Stimulated activated CD4-positive, alpha-beta T cell treated with anti-CD3 and anti-CD28 coated beads, TNF-alpha, amount 100 ng/mL, for 48 hours (primary cell): ENCODE measurements around the gene PRDM16.

ENCODE experiments used
- DNase-seq, 3 donors: peaks; one replicate each; pipeline ENCODE4 v3.0.0-alpha.2; 2020; ENCODE audit warnings: low read depth in 3 of 3

PRDM16 gene

GRCh38 chr1:3322450-3323020 is 253.5 kb downstream of the PRDM16 start:
- DNase-seq, result no peak

DNA sequence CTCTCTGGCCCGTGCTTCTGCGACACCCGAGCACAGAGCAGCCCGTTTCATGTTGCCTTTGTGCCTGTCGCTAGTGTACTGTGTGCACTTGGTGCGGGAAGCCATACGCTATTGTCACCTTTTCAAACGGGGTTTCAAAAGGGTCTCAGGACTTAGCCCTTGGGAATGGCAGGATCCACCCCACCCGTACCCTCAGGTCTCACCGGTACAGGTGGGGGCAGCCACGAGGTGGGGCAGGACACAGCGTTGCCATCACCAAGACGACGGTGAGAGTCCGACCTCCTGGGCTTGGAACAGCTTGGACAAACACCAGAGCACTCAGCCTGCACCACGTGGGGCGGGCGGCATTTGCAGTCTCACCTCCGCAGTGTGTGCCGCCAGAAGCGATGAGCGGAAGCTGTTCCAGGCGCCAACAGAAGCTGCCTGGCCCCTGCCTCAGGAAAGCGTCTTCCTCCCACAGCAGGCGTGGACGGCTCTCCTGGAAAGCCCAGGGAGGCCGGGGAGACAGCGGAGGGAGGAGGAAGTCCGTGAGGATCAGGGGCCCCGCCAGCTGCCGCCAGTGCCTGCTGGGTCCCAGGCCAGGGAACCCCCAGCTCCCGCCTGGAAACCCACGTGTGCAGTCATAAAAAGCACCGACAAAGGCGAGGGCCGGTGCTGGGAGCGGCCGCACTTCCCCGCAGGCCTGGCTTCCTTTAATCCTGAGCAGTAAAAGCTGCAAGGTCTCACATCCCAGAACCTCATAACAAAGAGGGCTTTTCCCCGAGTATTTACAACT is 254.2 kb downstream of the PRDM16 start:
- DNase-seq, result no peak

DNA sequence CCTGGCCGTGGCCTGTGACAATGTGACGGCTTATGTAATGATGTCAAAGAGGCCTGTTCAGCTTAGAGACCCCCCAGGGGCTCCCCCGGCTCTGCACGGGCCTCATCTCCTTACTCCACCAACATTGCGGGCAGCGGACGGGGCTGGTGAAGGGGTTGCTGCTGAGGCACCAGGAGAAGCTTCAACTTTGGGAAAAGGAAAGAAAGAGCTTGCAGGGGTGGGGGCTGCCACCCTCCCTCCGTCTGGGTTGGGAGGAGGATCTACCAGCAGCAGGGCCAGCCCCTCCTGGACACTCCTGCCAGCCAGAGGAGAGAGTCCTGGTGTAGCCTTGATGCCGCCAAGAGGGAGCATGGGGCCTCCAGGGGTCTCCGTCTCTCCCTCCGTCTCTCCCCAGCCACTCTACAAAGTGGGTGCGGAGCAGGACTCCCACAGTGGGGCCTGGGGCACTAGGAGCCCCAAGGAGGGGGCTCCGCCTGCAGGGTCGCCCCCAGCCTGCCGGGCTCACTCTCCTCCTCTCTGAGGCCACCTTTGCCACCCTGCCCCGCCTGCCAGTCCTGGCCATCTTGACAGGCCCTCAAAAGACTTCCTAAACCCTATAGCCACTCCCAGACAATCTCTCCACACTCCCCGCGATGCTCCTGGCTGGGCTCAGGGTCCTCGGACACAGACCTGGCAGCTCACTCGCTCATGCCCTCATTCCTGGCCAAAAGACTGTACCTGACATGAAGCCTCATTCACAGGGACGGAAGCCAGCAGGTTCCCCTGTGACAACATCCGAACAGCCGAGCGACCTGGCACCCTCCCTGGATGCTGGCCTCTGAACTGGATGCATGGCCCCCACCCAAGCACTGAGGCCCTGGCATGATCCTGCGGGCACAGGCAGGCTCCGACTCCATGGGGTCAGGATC is 255.0 kb downstream of the PRDM16 start:
- no peak for DNase-seq

- DNase-seq, result no peak
Measured at GRCh38 chr1:3324704-3325535, 255.9 kb downstream of the PRDM16 start.

DNA sequence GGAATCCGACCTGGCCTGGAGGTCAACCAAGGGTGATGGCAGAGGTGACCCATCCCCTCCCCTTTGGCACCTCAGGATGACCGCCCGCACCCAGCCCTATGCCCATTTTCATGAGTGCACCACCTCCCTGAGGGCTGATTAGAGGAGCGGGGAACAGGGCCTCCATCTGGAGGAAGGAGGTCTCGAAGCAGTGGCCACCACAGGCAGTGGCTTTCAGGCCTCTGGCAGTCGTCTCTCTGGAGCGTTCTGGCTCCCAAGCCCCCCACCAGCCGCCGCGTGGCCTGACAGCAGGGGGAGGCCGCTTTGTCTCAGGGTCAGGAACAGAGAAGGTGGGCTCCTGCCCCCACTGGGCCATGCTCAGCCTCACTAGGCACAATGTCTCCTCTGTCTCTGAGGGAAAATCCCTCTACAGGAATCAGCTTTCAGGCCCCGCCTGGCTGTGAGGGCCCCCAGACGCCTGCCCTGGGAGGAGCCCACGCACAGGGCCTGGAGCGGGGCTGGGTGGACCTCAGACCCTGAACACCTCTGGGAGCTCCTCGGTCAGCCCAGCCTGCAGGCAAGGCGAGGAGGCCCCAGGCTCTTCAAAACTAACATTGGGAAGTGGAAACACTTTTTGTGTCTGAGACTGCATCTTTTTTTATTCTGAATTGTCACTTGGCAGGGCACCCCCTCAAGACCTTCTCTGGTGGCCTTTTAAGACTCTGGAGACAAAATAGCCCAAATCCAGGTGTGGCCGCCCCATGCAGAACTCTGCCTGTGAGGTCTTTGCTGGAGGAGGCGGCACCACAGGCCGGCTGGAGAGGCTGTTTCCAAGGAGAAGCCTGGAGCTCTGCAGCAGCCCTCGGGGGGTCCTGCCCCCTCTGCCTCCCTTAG is 257.7 kb downstream of the PRDM16 start:
- no peak for DNase-seq

GRCh38 chr1:3327389-3327702 is 258.3 kb downstream of the PRDM16 start:
- no peak for DNase-seq

- no peak for DNase-seq
Measured at GRCh38 chr1:3327936-3328590, 259.1 kb downstream of the PRDM16 start.

DNA sequence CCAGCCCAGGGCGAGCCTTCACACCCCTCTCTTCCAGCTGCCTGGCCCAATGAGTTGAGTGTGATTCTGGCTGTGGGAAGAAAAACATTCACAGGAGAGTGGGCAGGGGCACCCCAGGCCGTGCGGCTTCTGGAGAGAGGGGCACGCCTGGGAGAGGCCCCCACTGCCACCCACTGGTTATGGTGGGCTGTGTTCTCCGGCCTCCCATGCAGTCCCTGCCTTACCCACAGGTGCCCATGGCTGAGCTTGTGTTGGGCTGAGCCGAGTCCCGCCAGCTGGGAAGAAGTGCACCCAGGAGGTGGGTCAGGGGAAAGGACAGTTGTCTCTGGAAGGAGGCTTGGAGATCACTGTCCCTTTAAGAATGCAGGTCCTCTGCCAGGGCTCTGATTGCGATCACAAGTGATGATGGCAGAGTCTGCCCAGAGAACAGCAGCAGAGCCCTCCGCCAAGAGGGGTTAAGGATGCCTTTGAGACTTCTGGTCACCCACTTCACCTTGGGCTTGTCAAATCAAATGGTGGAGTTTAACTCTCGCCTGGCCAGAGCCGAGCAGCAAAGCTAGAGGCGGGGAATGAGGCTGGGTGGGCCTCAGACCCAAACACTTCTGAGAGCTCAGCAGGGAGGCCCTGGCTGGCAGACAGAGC is 260.8 kb downstream of the PRDM16 start:
- DNase-seq, result no peak

GRCh38 chr1:3330771-3331245 is 261.8 kb downstream of the PRDM16 start:
- DNase-seq, result no peak

- DNase-seq, result no peak
Measured at GRCh38 chr1:3331564-3331963, 262.6 kb downstream of the PRDM16 start.

DNA sequence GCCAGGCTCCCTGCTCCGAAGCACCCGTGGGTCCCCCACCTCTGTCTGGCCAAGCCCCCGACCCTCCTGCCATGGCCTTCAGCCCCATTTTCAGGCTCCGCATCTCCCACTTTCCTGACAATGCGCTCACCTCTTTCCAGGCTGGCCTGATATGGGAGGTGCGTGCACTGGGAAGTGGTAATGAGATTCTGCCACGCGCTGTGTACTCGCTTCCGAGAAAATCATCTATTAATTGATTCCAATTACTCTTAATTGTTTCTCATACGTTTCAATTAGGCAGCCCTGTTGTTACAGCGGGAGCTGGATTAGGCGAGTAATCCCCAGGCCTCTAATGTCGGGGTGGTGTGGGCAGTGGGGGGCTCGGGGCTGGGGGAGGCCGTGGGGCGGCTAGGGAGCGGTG is 263.0 kb downstream of the PRDM16 start:
- DNase-seq, result no peak

GRCh38 chr1:3332662-3333061 is 263.7 kb downstream of the PRDM16 start:
- DNase-seq, result no peak

DNA sequence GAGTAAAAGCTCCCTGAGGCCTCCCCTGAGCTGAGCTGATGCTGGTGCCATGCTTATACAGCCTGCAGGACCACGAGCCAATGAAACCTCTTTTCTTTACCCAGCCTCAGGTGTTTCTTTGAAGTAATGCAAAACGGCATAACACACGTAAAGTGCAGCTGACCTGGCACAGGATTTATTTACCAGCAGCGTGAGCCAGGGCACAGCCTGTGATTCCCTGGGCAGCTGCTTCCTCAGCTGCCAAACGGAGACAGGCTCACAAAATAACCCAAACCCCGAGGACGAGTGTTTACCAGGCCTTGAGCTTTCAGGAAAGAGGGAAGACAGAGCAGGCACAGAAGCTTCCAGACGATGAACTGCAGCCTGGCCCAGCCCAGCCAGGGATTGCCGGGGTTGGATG is 264.9 kb downstream of the PRDM16 start:
- no peak for DNase-seq

DNA sequence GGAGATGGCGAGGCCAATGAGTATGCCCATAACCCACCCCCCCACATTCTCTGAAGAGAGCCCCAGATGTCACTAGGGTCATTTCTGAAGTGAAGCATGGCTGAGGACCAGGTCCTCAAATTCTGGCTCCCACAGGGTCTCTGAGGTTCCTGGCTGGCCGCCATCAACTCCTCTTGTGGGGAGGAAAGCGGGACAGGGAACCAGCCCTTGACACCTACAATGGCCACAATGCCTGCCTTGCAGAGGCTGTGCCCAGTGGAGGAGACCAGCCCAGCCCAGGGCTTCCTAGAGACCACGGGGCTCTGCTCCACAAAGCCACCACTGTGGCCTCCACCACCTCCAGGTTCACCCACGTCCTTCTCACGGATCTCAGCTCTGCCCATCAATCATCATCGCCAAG is 265.4 kb downstream of the PRDM16 start:
- no peak for DNase-seq

GRCh38 chr1:3335754-3336640 is 267.0 kb downstream of the PRDM16 start:
- no peak for DNase-seq

DNA sequence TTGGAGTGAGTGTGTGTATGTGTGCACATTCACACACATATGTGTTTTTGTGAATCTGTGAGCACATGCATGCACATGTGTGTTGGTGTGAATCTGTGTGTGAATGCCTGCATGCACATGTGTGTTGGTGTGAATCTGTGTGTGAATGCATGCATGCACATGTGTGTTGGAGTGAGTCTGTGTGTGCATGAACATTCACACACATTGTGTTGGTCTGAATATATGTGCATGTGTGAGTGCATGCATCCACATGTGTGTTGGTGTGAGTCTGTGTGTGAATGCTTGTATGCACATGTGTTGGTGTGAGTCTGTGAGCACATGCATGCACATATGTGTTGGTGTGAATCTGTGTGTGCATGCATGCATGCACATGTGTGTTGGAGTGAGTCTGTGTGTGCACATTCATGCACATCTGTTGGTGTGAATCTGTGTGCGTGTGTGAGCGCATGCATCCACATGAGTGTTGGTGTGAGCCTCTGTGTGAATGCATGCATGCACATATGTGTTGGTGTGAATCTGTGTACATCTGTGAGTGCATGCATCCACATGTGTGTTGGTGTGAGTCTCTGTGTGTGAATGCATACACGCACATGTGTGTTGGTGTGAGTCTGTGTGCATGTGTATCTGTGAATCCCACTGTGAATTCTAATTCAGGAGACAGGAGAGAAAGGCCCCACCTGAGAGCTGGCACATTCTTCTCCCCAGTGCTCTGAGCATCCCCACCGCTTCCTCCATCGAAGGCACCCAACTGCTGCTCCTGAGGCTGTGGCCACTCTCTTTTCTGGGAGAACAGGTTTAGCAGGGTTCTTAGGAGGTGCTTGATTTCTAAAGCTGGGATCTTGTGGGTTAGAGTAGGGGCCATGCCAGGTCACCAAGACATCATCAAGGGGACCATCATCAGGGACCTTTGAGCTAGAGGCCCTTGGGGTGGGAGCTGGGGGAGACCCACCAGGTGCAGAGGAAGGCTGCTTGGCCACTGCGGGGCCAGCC is 267.9 kb downstream of the PRDM16 start:
- no peak for DNase-seq
